HL-60 (cell line): ENCODE measurements around the gene JUN.

Experiments
- CTCF ChIP-seq: IDR thresholded peaks from one replicate; pipeline ENCODE4 v1.5.1; 2011; ENCODE audit warnings: low read length, control low read depth, inconsistent platforms; ENCODE audit not compliant: insufficient read depth
- POLR2AphosphoS5 ChIP-seq: IDR thresholded peaks from 2 replicates; pipeline ENCODE4 v1.6.1; 2012; ENCODE audit warnings: low read depth

- no peak for TF ChIP-seq CTCF
- no peak for TF ChIP-seq POLR2AphosphoS5
Observed at GRCh38 chr1:58734630-58735029, 49.2 kb downstream of the JUN start.
